Keratinocyte (primary cell): ENCODE measurements around the gene CRABP2. TPM values are rescaled to one million over a fixed set of nuclear protein-coding genes. Genes with fewer than 3 reads are reported as not detected.

Source experiments
- DNase-seq: peaks from one replicate; pipeline ENCODE4 v3.0.0-alpha.2; 2011; ENCODE audit warnings: low read depth, missing footprints, low spot score
- FAIRE-seq: peaks from 2 replicates; lab custom pipeline; 2011; peaks lifted over from hg19 to GRCh38; lab: Jason Lieb, UNC
- H2AFZ ChIP-seq: 2 replicates; pipeline ENCODE4 v1.6.0; 2012; ENCODE audit warnings: low read length, control low read depth, inconsistent platforms; ENCODE audit not compliant: control insufficient read depth
- H3K27ac ChIP-seq: 2 replicates; pipeline ENCODE4 v1.5.1; 2011; ENCODE audit warnings: low read length; ENCODE audit not compliant: control insufficient read depth, insufficient read depth
- H3K27me3 ChIP-seq: 3 replicates; pipeline ENCODE4 v1.6.0; 2011; ENCODE audit warnings: low read length; ENCODE audit not compliant: control insufficient read depth, insufficient read depth; ENCODE audit errors: extremely low read depth
- H3K36me3 ChIP-seq, 2 experiments: 2 replicates in 1 of 2; 3 replicates in 1 of 2; pipeline ENCODE4 v1.5.1; 2011; ENCODE audit warnings: low read length in 2 of 2, mild to moderate bottlenecking in 1 of 2; ENCODE audit not compliant: control insufficient read depth in 2 of 2, insufficient read depth in 2 of 2; ENCODE audit errors: extremely low read depth in 1 of 2
- H3K4me1 ChIP-seq: 3 replicates; pipeline ENCODE4 v1.5.1; 2011; ENCODE audit warnings: low read length; ENCODE audit not compliant: control insufficient read depth, insufficient read depth; ENCODE audit errors: extremely low read depth
- H3K4me2 ChIP-seq: 3 replicates; pipeline ENCODE4 v1.6.0; 2011; ENCODE audit warnings: low read depth, low read length; ENCODE audit not compliant: control insufficient read depth, insufficient read depth; ENCODE audit errors: extremely low read depth
- H3K4me3 ChIP-seq, 3 experiments: fragments of 200-600 bp in 1 of 3; sonication (generic) in 1 of 3; 2 replicates in 2 of 3; 3 replicates in 1 of 3; pipeline ENCODE4 v1.5.1; 2011 to 2016; ENCODE audit warnings: low read length in 3 of 3, mild to moderate bottlenecking in 3 of 3, control low read depth in 2 of 3, inconsistent platforms in 1 of 3, low read depth in 1 of 3, mixed read lengths in 1 of 3, mixed run types in 1 of 3, moderate library complexity in 1 of 3; ENCODE audit not compliant: control insufficient read depth in 2 of 3, insufficient read depth in 2 of 3; ENCODE audit errors: extremely low read depth in 1 of 3
- H3K79me2 ChIP-seq: 2 replicates; pipeline ENCODE4 v1.6.0; 2012; ENCODE audit warnings: low read length; ENCODE audit not compliant: control insufficient read depth, insufficient read depth
- H3K9ac ChIP-seq: 3 replicates; pipeline ENCODE4 v1.6.0; 2011; ENCODE audit warnings: low read length; ENCODE audit not compliant: control insufficient read depth, insufficient read depth; ENCODE audit errors: extremely low read depth
- H3K9me1 ChIP-seq: 3 replicates; pipeline ENCODE4 v1.6.0; 2011; ENCODE audit warnings: low read length; ENCODE audit not compliant: control insufficient read depth, insufficient read depth; ENCODE audit errors: extremely low read depth
- H3K9me3 ChIP-seq: 2 replicates; pipeline ENCODE4 v1.5.1; 2012; ENCODE audit warnings: low read depth, low read length; ENCODE audit not compliant: control insufficient read depth
- H4K20me1 ChIP-seq: 3 replicates; pipeline ENCODE4 v1.6.0; 2011; ENCODE audit warnings: low read length; ENCODE audit not compliant: control insufficient read depth, insufficient read depth; ENCODE audit errors: extremely low read depth
- EZH2 ChIP-seq: IDR thresholded peaks from one replicate; pipeline ENCODE4 v1.6.1; 2012; ENCODE audit warnings: inconsistent platforms, mild to moderate bottlenecking, low read length, moderate library complexity
- dilution Hi-C: fragments of 300-500 bp; cut with MboI; formaldehyde crosslinking; loops from one replicate; pipeline ENCODE4 v1.7.0; 2020; ENCODE audit warnings: low sequenced_read_pairs; ENCODE audit not compliant: extremely low pct_ligation_motif_present
- polyA plus RNA-seq, 5 experiments: library from polyadenylated mRNA; depleted of rRNA in 3 of 5; stranded (reverse) in 3 of 5; stranded (forward) in 1 of 5; unstranded in 1 of 5; fragments of >200 nt; gene quantifications; 1 replicate in 1 of 5; 2 replicates in 3 of 5; 3 replicates in 1 of 5; pipeline versions ENCODE4 v1.2.1 to v1.2.3, GENCODE V29; 2011 to 2012; ENCODE audit warnings: missing spikeins in 2 of 5, low read depth in 1 of 5, low replicate concordance in 1 of 5
- TF ChIP-seq, protein P1 (sequence below), 3 experiments: IDR thresholded peaks in 1 of 3; conservative IDR thresholded peaks in 1 of 3; optimal IDR thresholded peaks in 1 of 3; 2 replicates in 2 of 3; 3 replicates in 1 of 3; pipeline versions ENCODE3 to v1.5.1; 2011; ENCODE audit warnings: low read length in 3 of 3, mild to moderate bottlenecking in 3 of 3, moderate library complexity in 2 of 3, control low read depth in 1 of 3, inconsistent platforms in 1 of 3; ENCODE audit not compliant: insufficient read depth in 2 of 3; ENCODE audit errors: extremely low read depth in 1 of 3

CRABP2 gene
- polyA plus RNA-seq, 1 donor (not counting 4 experiments of a cell fraction or from before 2014, with no cell fraction given), result 8.4 TPM

DNA sequence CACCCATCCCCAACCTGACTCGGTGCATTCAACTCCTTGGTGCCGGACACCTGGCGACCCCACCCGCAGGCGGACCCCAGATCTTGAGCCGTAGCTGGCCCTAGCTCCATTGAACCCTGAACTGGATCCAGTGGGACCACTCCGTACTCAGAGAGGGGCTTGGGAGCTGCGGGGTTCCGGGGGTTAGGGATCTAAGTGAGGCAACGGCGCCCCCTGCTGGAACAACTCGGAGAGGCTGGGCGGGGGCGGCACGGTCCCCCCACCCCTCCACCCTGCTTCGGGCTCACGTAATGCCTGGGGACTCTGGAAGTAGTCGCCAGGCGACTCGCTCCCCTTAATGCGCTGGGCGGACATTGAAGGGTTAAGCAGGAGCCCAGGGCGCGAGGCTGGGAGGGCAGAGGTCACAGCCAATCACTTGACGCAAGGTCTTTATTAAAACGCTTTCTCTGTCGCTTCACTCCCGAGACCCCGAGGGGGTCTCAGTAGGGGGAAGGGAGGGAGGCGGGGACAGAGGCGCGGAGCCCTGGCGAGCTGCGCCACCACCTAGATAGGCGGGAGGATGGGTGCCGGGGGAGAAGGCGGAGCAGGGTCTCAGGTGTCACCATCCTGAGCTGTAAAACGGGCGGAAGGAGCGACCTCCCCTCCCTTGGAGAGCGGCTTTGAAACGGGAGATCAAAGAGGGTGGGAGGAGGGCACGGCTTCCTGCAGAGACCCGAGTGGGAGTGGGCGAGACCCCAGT, 704 bp upstream of the CRABP2 start:
- peaks cover 20% of the 10 kb centered on the region for H3K27me3 ChIP-seq
- H2AFZ ChIP-seq, result peak overlapping the region; percentile 41
- dilution Hi-C loops, result no loop called here
- peak overlapping the region; percentile 89 for H3K4me2 ChIP-seq
- TF ChIP-seq, protein P1, sequence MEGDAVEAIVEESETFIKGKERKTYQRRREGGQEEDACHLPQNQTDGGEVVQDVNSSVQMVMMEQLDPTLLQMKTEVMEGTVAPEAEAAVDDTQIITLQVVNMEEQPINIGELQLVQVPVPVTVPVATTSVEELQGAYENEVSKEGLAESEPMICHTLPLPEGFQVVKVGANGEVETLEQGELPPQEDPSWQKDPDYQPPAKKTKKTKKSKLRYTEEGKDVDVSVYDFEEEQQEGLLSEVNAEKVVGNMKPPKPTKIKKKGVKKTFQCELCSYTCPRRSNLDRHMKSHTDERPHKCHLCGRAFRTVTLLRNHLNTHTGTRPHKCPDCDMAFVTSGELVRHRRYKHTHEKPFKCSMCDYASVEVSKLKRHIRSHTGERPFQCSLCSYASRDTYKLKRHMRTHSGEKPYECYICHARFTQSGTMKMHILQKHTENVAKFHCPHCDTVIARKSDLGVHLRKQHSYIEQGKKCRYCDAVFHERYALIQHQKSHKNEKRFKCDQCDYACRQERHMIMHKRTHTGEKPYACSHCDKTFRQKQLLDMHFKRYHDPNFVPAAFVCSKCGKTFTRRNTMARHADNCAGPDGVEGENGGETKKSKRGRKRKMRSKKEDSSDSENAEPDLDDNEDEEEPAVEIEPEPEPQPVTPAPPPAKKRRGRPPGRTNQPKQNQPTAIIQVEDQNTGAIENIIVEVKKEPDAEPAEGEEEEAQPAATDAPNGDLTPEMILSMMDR (optimal IDR thresholded peaks at IDR 0.05 in 1 of 3, IDR thresholded peaks at IDR 0.05 in 1 of 3, conservative IDR thresholded peaks at IDR 0.05 in 1 of 3; ENCODE audit: extremely low read depth in 1 of 3, insufficient read depth in 2 of 3, low read length in 3 of 3), result peak; percentile 67 to 91 (median 83)
- peak; percentile 27 for TF ChIP-seq EZH2
- no peaks in the 10 kb centered on the region for H3K9me1 ChIP-seq
- peak overlapping the region; percentile 31 to 51 (median 50) for H3K4me3 ChIP-seq
- no peak for FAIRE-seq
- peak overlapping the region; percentile 58 for H3K9ac ChIP-seq
- no peak for DNase-seq
- H3K9me3 ChIP-seq, result no peaks in the 10 kb centered on the region
- no peaks in the 10 kb centered on the region for H3K36me3 ChIP-seq
- H3K79me2 ChIP-seq, result no peaks in the 10 kb centered on the region
- no peaks in the 10 kb centered on the region for H4K20me1 ChIP-seq
- H3K4me1 ChIP-seq, result peaks cover 37% of the 10 kb centered on the region
- no peak overlapping the region for H3K27ac ChIP-seq

- Histone ChIP-seq H3K36me3 (no peaks in the 10 kb centered on the region), H3K4me2 (peak overlapping the region; percentile 89), H3K9ac (peak overlapping the region; percentile 28), H3K9me1 (no peaks in the 10 kb centered on the region), H3K4me1 (peaks cover 27% of the 10 kb centered on the region), H3K9me3 (no peaks in the 10 kb centered on the region), H3K27ac (no peak overlapping the region), H3K27me3 (peaks cover 20% of the 10 kb centered on the region), H2AFZ (no peak overlapping the region), H3K79me2 (no peaks in the 10 kb centered on the region), H4K20me1 (no peaks in the 10 kb centered on the region), H3K4me3 (peak overlapping the region; percentile 31 to 51 (median 50))
- dilution Hi-C loops, result no loop called here
- FAIRE-seq (no peak), DNase-seq (no peak)
- TF ChIP-seq, protein P1 (optimal IDR thresholded peaks at IDR 0.05 in 1 of 3, IDR thresholded peaks at IDR 0.05 in 1 of 3, conservative IDR thresholded peaks at IDR 0.05 in 1 of 3; ENCODE audit: extremely low read depth in 1 of 3, insufficient read depth in 2 of 3, low read length in 3 of 3), result peak in 1 of 3 experiments; percentile 3
- no peak for TF ChIP-seq EZH2
Measured at GRCh38 chr1:156704930-156705320, 458 bp downstream of the CRABP2 start.
